ENCODE measurements around the gene FBLN5. TPM values are rescaled to one million over a fixed set of nuclear protein-coding genes. Genes with fewer than 3 reads are reported as not detected.

FBLN5 gene
- total and polyA plus RNA-seq, 8 donors: 11.5 to 34.3 (median 22.0) TPM

GRCh38 chr14:91837076-91837475 lies 110.4 kb downstream of the FBLN5 start:
- H3K4me3 ChIP-seq: peak overlapping the region in 3 of 4 donors; percentile 66 to 78 (median 75)
- no peaks in the 10 kb centered on the region for H3K27me3 ChIP-seq
- no peaks in the 10 kb centered on the region for H3K36me3 ChIP-seq
- TF ChIP-seq CTCF (IDR thresholded peaks at IDR 0.05): no peak
- H3K27ac ChIP-seq: peak overlapping the region; percentile 96 to 99 (median 97)
- FAIRE-seq: no peak
- H3K4me1 ChIP-seq: peaks cover 5 to 9% (median 9%) of the 10 kb centered on the region in 3 donors
- intact Hi-C loops (cut with DNase I): loop anchor here in 1 of 3 donors (10.0 kb wide), 1 partner anchor 48 kb away; no protein-coding TSS in a partner anchor
- peak in 5 of 6 donors; percentile 33 to 64 (median 36) for DNase-seq
- WGBS, 2 donors: 22 to 26% methylated on average over 12 of the region's 12 CpGs
- H3K9me3 ChIP-seq: no peaks in the 10 kb centered on the region
- ATAC-seq: peak in 2 of 4 donors; percentile 5 to 9

GRCh38 chr14:91835920-91836843 lies 111.3 kb downstream of the FBLN5 start:
- ATAC-seq (peak; percentile 83 to 92 (median 88)), FAIRE-seq (no peak), DNase-seq (peak; percentile 94 to 99 (median 96))
- no peak for TF ChIP-seq CTCF (IDR thresholded peaks at IDR 0.05)
- WGBS, 2 donors: 1% methylated on average over 56 to 84 of the region's 84 CpGs
- H3K27me3 ChIP-seq: no peaks in the 10 kb centered on the region
- peak overlapping the region; percentile 96 to 99 (median 97) for H3K27ac ChIP-seq
- H3K36me3 ChIP-seq: no peaks in the 10 kb centered on the region
- intact Hi-C loops (cut with DNase I): loop anchor here in 1 of 3 donors (10.0 kb wide), 1 partner anchor 49 kb away; no protein-coding TSS in a partner anchor
- H3K4me1 ChIP-seq: peaks cover 5 to 9% (median 9%) of the 10 kb centered on the region in 3 donors
- H3K4me3 ChIP-seq: peak overlapping the region; percentile 66 to 78 (median 70)
- no peaks in the 10 kb centered on the region for H3K9me3 ChIP-seq

GRCh38 chr14:91835197-91835919 lies 112.1 kb downstream of the FBLN5 start:
- Histone ChIP-seq H3K4me3 (peak overlapping the region; percentile 66 to 78 (median 70)), H3K9me3 (no peaks in the 10 kb centered on the region), H3K36me3 (no peaks in the 10 kb centered on the region), H3K27me3 (no peaks in the 10 kb centered on the region), H3K27ac (peak overlapping the region; percentile 96 to 99 (median 97)), H3K4me1 (peaks cover 5 to 13% (median 9%) of the 10 kb centered on the region in 3 donors)
- DNase-seq: no peak
- WGBS, 2 donors: 2 to 3% methylated on average over 19 of the region's 19 CpGs
- intact Hi-C loops (cut with DNase I): loop anchor here in 1 of 3 donors (10.0 kb wide), 1 partner anchor 49 kb away; no protein-coding TSS in a partner anchor
- TF ChIP-seq CTCF (IDR thresholded peaks at IDR 0.05): no peak
- FAIRE-seq: no peak
- ATAC-seq: peak; percentile 2 to 22 (median 8)

- no peak for FAIRE-seq
- H3K27me3 ChIP-seq: no peaks in the 10 kb centered on the region
- ATAC-seq: peak in 1 of 4 donors; percentile 1
- 29 to 37% methylated on average over 2 of the region's 2 CpGs for WGBS, 2 donors
- H3K4me1 ChIP-seq: peaks cover 13 to 20% (median 16%) of the 10 kb centered on the region in 3 donors
- H3K27ac ChIP-seq: peak overlapping the region in 3 of 4 donors; percentile 96 to 99 (median 97)
- no peak for TF ChIP-seq CTCF (IDR thresholded peaks at IDR 0.05)
- H3K36me3 ChIP-seq: no peaks in the 10 kb centered on the region
- no peaks in the 10 kb centered on the region for H3K9me3 ChIP-seq
- peak overlapping the region; percentile 66 to 78 (median 70) for H3K4me3 ChIP-seq
- intact Hi-C loops (cut with DNase I): loop anchor here in 1 of 3 donors (10.0 kb wide), 1 partner anchor 50 kb away; no protein-coding TSS in a partner anchor
- DNase-seq: no peak
Observed at GRCh38 chr14:91834571-91834970, 112.9 kb downstream of the FBLN5 start.
